ENCODE data around the gene WNK1.

GRCh38 chr12:785706-786105 is 33.3 kb downstream of the WNK1 start:
- TF ChIP-seq POLR2AphosphoS5 (IDR thresholded peaks at IDR 0.05; ENCODE audit: insufficient read depth, low read depth, low read length): no peak
- no peak for TF ChIP-seq EZH2 (IDR thresholded peaks at IDR 0.05; ENCODE audit: borderline replicate concordance, low read depth, low read length, severe bottlenecking)
- no peak for TF ChIP-seq POLR2A (IDR thresholded peaks at IDR 0.05; ENCODE audit: low read depth, low read length)
- no peak for TF ChIP-seq CTCF (IDR thresholded peaks at IDR 0.05; ENCODE audit: extremely low read depth in 1 of 2, insufficient read depth in 1 of 2, low read depth in 1 of 2, low read length in 2 of 2)
- no peak for TF ChIP-seq MYC (IDR thresholded peaks at IDR 0.05; ENCODE audit: low read depth, low read length)
- TF ChIP-seq, protein P1, sequence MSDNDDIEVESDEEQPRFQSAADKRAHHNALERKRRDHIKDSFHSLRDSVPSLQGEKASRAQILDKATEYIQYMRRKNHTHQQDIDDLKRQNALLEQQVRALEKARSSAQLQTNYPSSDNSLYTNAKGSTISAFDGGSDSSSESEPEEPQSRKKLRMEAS (IDR thresholded peaks at IDR 0.05; ENCODE audit: insufficient read depth, insufficient read length): no peak
- TF ChIP-seq FOS (IDR thresholded peaks at IDR 0.05; ENCODE audit: borderline replicate concordance, insufficient read depth, low read length): no peak

All from endothelial cell of umbilical vein (primary cell).